Measurements from ENCODE around the gene KLF16. TPM values are rescaled to one million over a fixed set of nuclear protein-coding genes. Genes with fewer than 3 reads are reported as not detected.

KLF16 gene
- polyA plus RNA-seq, 3 donors: 0.51 to 23.3 (median 0.67) TPM

DNA sequence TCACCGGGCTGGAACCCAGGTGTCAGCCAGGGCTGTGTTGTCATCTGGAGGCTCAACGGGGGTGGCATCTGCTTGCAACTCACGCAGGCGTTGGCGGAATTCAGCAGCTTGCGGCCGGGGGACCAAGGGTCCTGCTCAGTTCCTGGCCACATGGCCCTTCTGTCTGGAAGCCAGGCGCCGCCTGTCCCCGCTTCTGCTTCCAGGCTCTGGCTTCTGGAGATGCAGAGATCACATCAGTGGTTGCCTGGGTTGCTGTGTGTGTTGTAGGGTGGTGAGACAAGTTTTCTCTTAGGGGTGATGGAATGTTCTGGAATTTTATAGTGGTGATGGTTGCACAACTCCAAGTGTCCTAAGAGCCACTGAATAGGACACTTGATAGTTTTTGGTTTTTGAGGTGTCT is 46.8 kb upstream of the KLF16 start:
- Histone ChIP-seq H3K4me2 (replicated peaks; ENCODE audit: extremely low read depth, low read length, poor library complexity, severe bottlenecking) (no peak overlapping the region), H3K9me3 (replicated peaks in 1 of 2; ENCODE audit: control insufficient read depth in 1 of 2, insufficient read depth in 1 of 2, low read length in 2 of 2) (no peaks in the 10 kb centered on the region), H3K36me3 (replicated peaks in 1 of 2; ENCODE audit: control insufficient read depth in 1 of 2, insufficient read depth in 2 of 2, low read length in 2 of 2) (peaks cover 12 to 29% of the 10 kb centered on the region in 2 donors), H3K79me2 (ENCODE audit: insufficient read depth, low read length) (peaks cover 87% of the 10 kb centered on the region), H3K4me3 (replicated peaks in 1 of 3; ENCODE audit: low read depth in 2 of 3, low read length in 3 of 3) (no peak overlapping the region), H3K27ac (ENCODE audit: low read depth in 1 of 2, low read length in 2 of 2) (no peak overlapping the region), H3K27me3 (ENCODE audit: control insufficient read depth in 2 of 2, insufficient read depth in 2 of 2, low read length in 2 of 2) (no peaks in the 10 kb centered on the region), H2AFZ (ENCODE audit: insufficient read depth, low read depth, low read length, poor library complexity, severe bottlenecking) (no peak overlapping the region), H3K4me1 (ENCODE audit: control insufficient read depth in 1 of 2, insufficient read depth in 2 of 2, low read length in 2 of 2) (peaks cover 7 to 23% of the 10 kb centered on the region in 2 donors), H3K9ac (ENCODE audit: insufficient read depth, low read length, poor library complexity, severe bottlenecking) (no peak overlapping the region), H4K20me1 (ENCODE audit: insufficient read depth, low read length) (peaks cover 72% of the 10 kb centered on the region)
- Mint-ChIP-seq H3K4me1 (peaks cover 25% of the 10 kb centered on the region), H3K4me3 (no peak overlapping the region), H3K27ac (peak overlapping the region in 1 of 7 donors; percentile 11), H3K36me3 (peaks cover 8 to 34% of the 10 kb centered on the region in 2 donors), H3K27me3 (ENCODE audit: low read depth in 3 of 3) (no peaks in the 10 kb centered on the region), H3K9me3 (no peaks in the 10 kb centered on the region)
- 84% methylated on average over 10 of the region's 10 CpGs for WGBS (ENCODE audit: insufficient coverage)
- intact Hi-C loops (cut with micrococcal nuclease): no loop called here
- TF ChIP-seq CTCF (IDR thresholded peaks at IDR 0.05): no peak
- DNase-seq: no peak

DNA sequence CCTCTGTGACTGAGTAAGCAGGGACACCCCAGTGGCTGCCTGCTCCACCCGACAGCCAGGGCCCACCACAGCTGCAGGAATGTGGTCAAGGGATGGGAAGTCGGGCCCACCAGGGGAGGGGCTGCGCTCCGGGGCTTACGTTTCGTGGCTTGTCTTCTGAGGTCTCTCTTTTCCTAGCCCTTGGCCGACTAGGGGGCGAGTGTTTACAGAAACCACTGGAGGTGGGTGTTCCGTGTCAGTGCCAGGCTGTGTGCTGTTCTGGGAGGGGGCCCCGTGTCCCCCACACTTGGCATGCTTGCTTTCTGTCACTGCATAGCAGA is 46.3 kb upstream of the KLF16 start:
- no peak overlapping the region for H3K9ac ChIP-seq (ENCODE audit: insufficient read depth, low read length, poor library complexity, severe bottlenecking)
- no peak for TF ChIP-seq CTCF (IDR thresholded peaks at IDR 0.05)
- Mint-ChIP-seq H3K27me3 (ENCODE audit: low read depth in 3 of 3) (no peaks in the 10 kb centered on the region), H3K9me3 (no peaks in the 10 kb centered on the region), H3K4me3 (peak overlapping the region in 1 of 2 donors; percentile 39), H3K27ac (no peak overlapping the region), H3K4me1 (peaks cover 27% of the 10 kb centered on the region), H3K36me3 (peaks cover 8 to 29% of the 10 kb centered on the region in 2 donors)
- no peaks in the 10 kb centered on the region for H3K9me3 ChIP-seq (replicated peaks in 1 of 2; ENCODE audit: control insufficient read depth in 1 of 2, insufficient read depth in 1 of 2, low read length in 2 of 2)
- no peaks in the 10 kb centered on the region for H3K27me3 ChIP-seq (ENCODE audit: control insufficient read depth in 2 of 2, insufficient read depth in 2 of 2, low read length in 2 of 2)
- no peak overlapping the region for H3K4me3 ChIP-seq (replicated peaks in 1 of 3; ENCODE audit: low read depth in 2 of 3, low read length in 3 of 3)
- peaks cover 84% of the 10 kb centered on the region for H3K79me2 ChIP-seq (ENCODE audit: insufficient read depth, low read length)
- H3K4me1 ChIP-seq (ENCODE audit: control insufficient read depth in 1 of 2, insufficient read depth in 2 of 2, low read length in 2 of 2): peaks cover 10 to 27% of the 10 kb centered on the region in 2 donors
- no peak for DNase-seq
- no peak overlapping the region for H2AFZ ChIP-seq (ENCODE audit: insufficient read depth, low read depth, low read length, poor library complexity, severe bottlenecking)
- peaks cover 9 to 25% of the 10 kb centered on the region in 2 donors for H3K36me3 ChIP-seq (replicated peaks in 1 of 2; ENCODE audit: control insufficient read depth in 1 of 2, insufficient read depth in 2 of 2, low read length in 2 of 2)
- WGBS (ENCODE audit: insufficient coverage): 0% methylated on average over 3 of the region's 10 CpGs
- peaks cover 72% of the 10 kb centered on the region for H4K20me1 ChIP-seq (ENCODE audit: insufficient read depth, low read length)
- intact Hi-C loops (cut with micrococcal nuclease): no loop called here
- H3K27ac ChIP-seq (ENCODE audit: low read depth in 1 of 2, low read length in 2 of 2): no peak overlapping the region
- no peak overlapping the region for H3K4me2 ChIP-seq (replicated peaks; ENCODE audit: extremely low read depth, low read length, poor library complexity, severe bottlenecking)
